HL-60 (cell line): Measurements from ENCODE around the gene ARHGEF7.

Source experiments
- GABPA ChIP-seq: IDR thresholded peaks from 2 replicates; pipeline ENCODE4 v1.6.1; 2012; ENCODE audit warnings: low read depth
- POLR2AphosphoS5 ChIP-seq: IDR thresholded peaks from 2 replicates; pipeline ENCODE4 v1.6.1; 2012; ENCODE audit warnings: low read depth
- REST ChIP-seq: IDR thresholded peaks from 2 replicates; pipeline ENCODE4 v1.6.1; 2012; ENCODE audit warnings: low read depth; ENCODE audit not compliant: insufficient replicate concordance
- SPI1 ChIP-seq: IDR thresholded peaks from 2 replicates; pipeline ENCODE4 v1.6.1; 2012; ENCODE audit warnings: low read depth, mild to moderate bottlenecking, borderline replicate concordance
- TF ChIP-seq, protein P1 (sequence below): IDR thresholded peaks from one replicate; pipeline ENCODE4 v1.5.1; 2011; ENCODE audit warnings: low read length, control low read depth, inconsistent platforms; ENCODE audit not compliant: insufficient read depth

GRCh38 chr13:111322001-111322915 lies 207.1 kb downstream of the ARHGEF7 start:
- TF ChIP-seq, protein P1, sequence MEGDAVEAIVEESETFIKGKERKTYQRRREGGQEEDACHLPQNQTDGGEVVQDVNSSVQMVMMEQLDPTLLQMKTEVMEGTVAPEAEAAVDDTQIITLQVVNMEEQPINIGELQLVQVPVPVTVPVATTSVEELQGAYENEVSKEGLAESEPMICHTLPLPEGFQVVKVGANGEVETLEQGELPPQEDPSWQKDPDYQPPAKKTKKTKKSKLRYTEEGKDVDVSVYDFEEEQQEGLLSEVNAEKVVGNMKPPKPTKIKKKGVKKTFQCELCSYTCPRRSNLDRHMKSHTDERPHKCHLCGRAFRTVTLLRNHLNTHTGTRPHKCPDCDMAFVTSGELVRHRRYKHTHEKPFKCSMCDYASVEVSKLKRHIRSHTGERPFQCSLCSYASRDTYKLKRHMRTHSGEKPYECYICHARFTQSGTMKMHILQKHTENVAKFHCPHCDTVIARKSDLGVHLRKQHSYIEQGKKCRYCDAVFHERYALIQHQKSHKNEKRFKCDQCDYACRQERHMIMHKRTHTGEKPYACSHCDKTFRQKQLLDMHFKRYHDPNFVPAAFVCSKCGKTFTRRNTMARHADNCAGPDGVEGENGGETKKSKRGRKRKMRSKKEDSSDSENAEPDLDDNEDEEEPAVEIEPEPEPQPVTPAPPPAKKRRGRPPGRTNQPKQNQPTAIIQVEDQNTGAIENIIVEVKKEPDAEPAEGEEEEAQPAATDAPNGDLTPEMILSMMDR: no peak
- TF ChIP-seq POLR2AphosphoS5: no peak
- no peak for TF ChIP-seq SPI1
- TF ChIP-seq GABPA: no peak
- TF ChIP-seq REST: no peak
